HFFc6 (cell line): ENCODE measurements around the gene PTPN4. TPM values are rescaled to one million over a fixed set of nuclear protein-coding genes. Genes with fewer than 3 reads are reported as not detected.

ENCODE experiments used
- DNase-seq: peaks from one replicate; pipeline ENCODE4 v3.0.0-alpha.2; 2018
- H3K27ac Mint-ChIP-seq: 2 replicates; pipeline ENCODE4 v1.8.0; 2020; ENCODE audit warnings: mild to moderate bottlenecking, mixed read lengths
- H3K27me3 Mint-ChIP-seq: 2 replicates; pipeline ENCODE4 v1.8.0; 2021; ENCODE audit warnings: mild to moderate bottlenecking, moderate library complexity, mixed read lengths; ENCODE audit not compliant: insufficient read depth
- H3K36me3 Mint-ChIP-seq: 2 replicates; pipeline ENCODE4 v1.8.0; 2021; ENCODE audit warnings: low read depth, mixed read lengths
- H3K4me1 Mint-ChIP-seq: 2 replicates; pipeline ENCODE4 v1.8.0; 2020; ENCODE audit warnings: low read depth, mixed read lengths
- H3K4me3 Mint-ChIP-seq: 2 replicates; pipeline ENCODE4 v1.8.0; 2020; ENCODE audit warnings: mild to moderate bottlenecking, moderate library complexity, mixed read lengths
- H3K9me3 Mint-ChIP-seq: 2 replicates; pipeline ENCODE4 v1.8.0; 2020; ENCODE audit warnings: mild to moderate bottlenecking, mixed read lengths
- CTCF ChIP-seq: fragments of 200-600 bp; sonication (generic); IDR thresholded peaks from 2 replicates; pipeline ENCODE4 v1.5.0; 2021; ENCODE audit warnings: antibody characterized with exemption, mild to moderate bottlenecking
- total RNA-seq, 6 experiments: library from RNA; stranded (reverse); fragmentation: NEBNext Ultra II Directional; extraction: Animal tissue kit (Norgen Biotek cat#: 25700); gene quantifications; 2 replicates in 1 of 6; 3 replicates in 5 of 6; pipeline ENCODE4 v1.2.3, GENCODE V29; 2021

The PTPN4 gene
- total RNA-seq, 6 experiments from 2014 or later = 12.0 to 20.3 (median 14.8) TPM

- Mint-ChIP-seq H3K27ac (no peak overlapping the region), H3K4me3 (no peak overlapping the region)
Observed at GRCh38 chr2:119713819-119714490, 45.8 kb upstream of the PTPN4 start.

GRCh38 chr2:119715409-119716283, 44.1 kb upstream of the PTPN4 start:
- Mint-ChIP-seq H3K9me3 (no peaks in the 10 kb centered on the region), H3K27ac (no peak overlapping the region)
- TF ChIP-seq CTCF = no peak

More at GRCh38 chr2:119713819-119714490, 45.8 kb upstream of the PTPN4 start:
- no peaks in the 10 kb centered on the region; the same call in 1 of the 2 replicates for H3K4me1 Mint-ChIP-seq
- no peaks in the 10 kb centered on the region for H3K36me3 Mint-ChIP-seq
- no peak for TF ChIP-seq CTCF
- peaks cover 32% of the 10 kb centered on the region for H3K27me3 Mint-ChIP-seq
- no peak for DNase-seq
- H3K9me3 Mint-ChIP-seq = no peaks in the 10 kb centered on the region

DNA sequence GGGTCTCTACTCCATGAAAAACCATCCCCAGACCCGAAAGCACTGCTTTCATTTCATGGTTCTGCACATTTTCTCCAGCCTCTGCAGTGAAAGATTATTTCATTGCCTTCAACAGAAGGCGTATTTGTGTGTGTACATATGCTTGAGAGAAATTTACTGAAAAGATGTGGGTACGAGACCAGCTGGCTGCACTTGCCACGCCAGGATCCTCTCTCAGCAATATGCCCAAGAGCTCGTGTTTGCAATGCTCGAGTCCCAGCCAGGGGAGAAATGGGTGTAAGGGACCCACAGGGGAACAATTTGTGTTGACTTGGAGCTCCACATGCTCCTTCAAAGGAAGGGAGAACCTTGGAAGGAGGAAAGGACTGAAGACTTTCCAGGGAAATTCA, 43.4 kb upstream of the PTPN4 start:
- no peak for TF ChIP-seq CTCF
- Mint-ChIP-seq H3K27me3 (peaks cover 35% of the 10 kb centered on the region), H3K4me3 (no peak overlapping the region), H3K4me1 (no peaks in the 10 kb centered on the region; the same call in 1 of the 2 replicates), H3K27ac (no peak overlapping the region), H3K9me3 (peaks cover 5% of the 10 kb centered on the region; the same call in 1 of the 2 replicates), H3K36me3 (no peaks in the 10 kb centered on the region)
- no peak for DNase-seq

More at GRCh38 chr2:119715409-119716283, 44.1 kb upstream of the PTPN4 start:
- Mint-ChIP-seq H3K36me3 (no peaks in the 10 kb centered on the region), H3K27me3 (peaks cover 35% of the 10 kb centered on the region), H3K4me1 (no peaks in the 10 kb centered on the region; the same call in 1 of the 2 replicates), H3K4me3 (no peak overlapping the region)
- DNase-seq = no peak

DNA sequence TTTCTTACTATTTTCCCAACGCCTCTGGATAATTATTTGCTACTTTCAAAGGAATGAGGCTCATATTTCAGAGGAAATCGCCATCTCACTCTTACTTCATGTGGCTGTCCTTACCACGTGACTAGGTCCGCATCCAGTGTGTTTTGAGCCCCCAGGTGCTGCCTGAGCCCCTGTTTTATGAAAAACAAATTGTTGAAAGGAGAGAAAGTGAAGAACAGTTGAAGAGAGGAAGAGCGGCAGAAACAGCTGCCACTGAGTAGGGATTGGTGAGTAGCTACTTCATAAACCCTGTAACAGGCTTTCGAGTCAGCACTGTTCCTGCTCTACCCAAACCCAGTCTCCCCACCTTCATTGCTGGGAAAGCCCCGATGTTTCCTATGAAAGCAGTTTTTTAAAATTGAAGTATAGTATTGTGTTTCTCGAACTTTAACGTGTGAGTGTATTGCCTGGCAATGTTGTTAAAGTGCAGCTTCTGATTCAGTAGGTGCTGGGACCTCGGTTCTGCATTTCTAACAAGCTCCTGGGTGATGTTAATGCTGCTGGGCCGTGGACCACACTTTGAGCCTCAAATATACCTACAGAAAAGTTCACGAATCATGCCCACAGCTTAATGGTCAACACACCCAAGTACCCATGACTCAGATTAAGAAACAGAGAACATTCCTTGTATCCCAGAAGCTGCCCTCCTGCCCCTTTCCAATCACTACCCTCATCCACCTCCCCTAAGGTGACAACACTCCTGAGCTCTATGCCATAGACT, 41.0 kb upstream of the PTPN4 start:
- no peaks in the 10 kb centered on the region for H3K36me3 Mint-ChIP-seq
- peaks cover 8% of the 10 kb centered on the region; the same call in 1 of the 2 replicates for H3K9me3 Mint-ChIP-seq
- H3K27me3 Mint-ChIP-seq = peaks cover 32% of the 10 kb centered on the region
- no peak for TF ChIP-seq CTCF
- no peaks in the 10 kb centered on the region; the same call in 1 of the 2 replicates for H3K4me1 Mint-ChIP-seq
- H3K27ac Mint-ChIP-seq = no peak overlapping the region
- H3K4me3 Mint-ChIP-seq = no peak overlapping the region
- DNase-seq = no peak

- peaks cover 8% of the 10 kb centered on the region; the same call in 1 of the 2 replicates for H3K9me3 Mint-ChIP-seq
- no peak for TF ChIP-seq CTCF
- no peaks in the 10 kb centered on the region for H3K4me1 Mint-ChIP-seq
- no peak overlapping the region for H3K27ac Mint-ChIP-seq
- no peak overlapping the region for H3K4me3 Mint-ChIP-seq
- H3K36me3 Mint-ChIP-seq = no peaks in the 10 kb centered on the region
- no peak for DNase-seq
- peaks cover 30% of the 10 kb centered on the region for H3K27me3 Mint-ChIP-seq
Observed at GRCh38 chr2:119719261-119719627, 40.5 kb upstream of the PTPN4 start.
